ENCODE measurements around the gene MICA.

GRCh38 chr6:31379850-31380249 lies 23.5 kb upstream of the MICA start:
- no peak for TF ChIP-seq CTCF (IDR thresholded peaks at IDR 0.05; ENCODE audit: low read length)
- no peak for TF ChIP-seq EZH2 (IDR thresholded peaks at IDR 0.05; ENCODE audit: borderline replicate concordance, low read length)

Measured in OCI-LY1 (cell line).